CD4-positive, alpha-beta memory T cell (primary cell): ENCODE results near the gene BNIPL. TPM values are rescaled to one million over a fixed set of nuclear protein-coding genes. Genes with fewer than 3 reads are reported as not detected.

Experiments
- CTCF ChIA-PET: fragments of 350-600 bp; sonication (Branson Sonifier 250); formaldehyde crosslinking; loops from one replicate; lab custom pipeline; 2021; ENCODE audit warnings: inconsistent platforms; ENCODE audit not compliant: partially characterized antibody; lab: Charles Lee
- POLR2A ChIA-PET: fragments of 350-600 bp; sonication (Branson Sonifier 250); formaldehyde crosslinking; loops from one replicate; lab custom pipeline; 2021; ENCODE audit not compliant: partially characterized antibody; lab: Charles Lee
- DNase-seq, 5 donors: peaks; one replicate each; pipeline versions ENCODE4 v3.0.0 to v3.0.0-alpha.2; 2020 to 2022; ENCODE audit warnings: mixed read lengths in 1 of 5
- H3K27ac ChIP-seq: one replicate; pipeline ENCODE4 v1.7.0; 2013; ENCODE audit warnings: low read depth, low read length
- H3K27me3 ChIP-seq: 2 replicates; pipeline ENCODE4 v1.7.0; 2013; ENCODE audit warnings: mild to moderate bottlenecking, low read length, moderate library complexity; ENCODE audit not compliant: insufficient read depth
- H3K36me3 ChIP-seq: 2 replicates; pipeline ENCODE4 v1.7.0; 2013; ENCODE audit warnings: mild to moderate bottlenecking, low read length, moderate library complexity; ENCODE audit not compliant: insufficient read depth
- H3K4me1 ChIP-seq: 2 replicates; pipeline ENCODE4 v1.7.0; 2013; ENCODE audit warnings: mild to moderate bottlenecking, low read length, moderate library complexity; ENCODE audit not compliant: insufficient read depth
- H3K4me3 ChIP-seq, 2 donors: one replicate each; pipeline ENCODE4 v1.7.0; 2013; ENCODE audit warnings: low read length in 2 of 2, mild to moderate bottlenecking in 1 of 2
- H3K9me3 ChIP-seq, 2 donors: one replicate each; pipeline ENCODE4 v1.7.0; 2013; ENCODE audit warnings: low read length in 2 of 2, control low read depth in 1 of 2; ENCODE audit not compliant: control insufficient read depth in 1 of 2
- H3K27ac Mint-ChIP-seq, 7 donors: one replicate each; pipeline ENCODE4 v1.8.0; 2020 to 2021; ENCODE audit warnings: mixed read lengths in 7 of 7, mild to moderate bottlenecking in 6 of 7, inconsistent platforms in 3 of 7, moderate library complexity in 3 of 7
- H3K27me3 Mint-ChIP-seq, 2 donors: one replicate each; pipeline ENCODE4 v1.8.0; 2020 to 2021; ENCODE audit warnings: mixed read lengths in 2 of 2
- H3K36me3 Mint-ChIP-seq, 2 donors: one replicate each; pipeline ENCODE4 v1.8.0; 2020 to 2021; ENCODE audit warnings: mixed read lengths in 2 of 2, inconsistent platforms in 1 of 2, mild to moderate bottlenecking in 1 of 2
- H3K4me1 Mint-ChIP-seq, 4 donors: one replicate each; pipeline ENCODE4 v1.8.0; 2020 to 2021; ENCODE audit warnings: mixed read lengths in 4 of 4, mild to moderate bottlenecking in 1 of 4
- H3K4me3 Mint-ChIP-seq, 8 donors: one replicate each; pipeline ENCODE4 v1.8.0; 2020 to 2021; ENCODE audit warnings: mixed read lengths in 8 of 8, mild to moderate bottlenecking in 7 of 8, moderate library complexity in 6 of 8, inconsistent platforms in 3 of 8
- H3K9me3 Mint-ChIP-seq, 8 donors: one replicate each; pipeline ENCODE4 v1.8.0; 2020 to 2021; ENCODE audit warnings: mixed read lengths in 8 of 8, mild to moderate bottlenecking in 5 of 8, inconsistent platforms in 3 of 8, moderate library complexity in 1 of 8
- intact Hi-C: fragments of 100-400 bp; cut with micrococcal nuclease; formaldehyde crosslinking; loops from one replicate; pipeline ENCODE4 v1.15.1; 2023
- polyA plus RNA-seq, 2 donors: library from polyadenylated mRNA; unstranded; fragments of 300-500 nt; fragmentation: Illumina TruSeq; gene quantifications; one replicate each; pipeline ENCODE4 v1.2.3, GENCODE V29; 2021
- total RNA-seq, 2 experiments: library from RNA; stranded (reverse); gene quantifications; one replicate each; pipeline ENCODE4 v1.2.3, GENCODE V29; 2021

The BNIPL gene
- total and polyA plus RNA-seq, 4 experiments from 2014 or later: 4.6 to 8.3 TPM; not detected in 2

- H3K36me3 Mint-ChIP-seq: peaks cover 22 to 58% of the 10 kb centered on the region in 2 donors
- peaks cover 37% of the 10 kb centered on the region for H3K36me3 ChIP-seq
- H3K4me3 Mint-ChIP-seq: peak overlapping the region in 6 of 8 donors; percentile 19 to 89 (median 80)
- H3K27me3 ChIP-seq: no peaks in the 10 kb centered on the region
- no peaks in the 10 kb centered on the region for H3K27me3 Mint-ChIP-seq
- H3K9me3 Mint-ChIP-seq: no peaks in the 10 kb centered on the region
- peak overlapping the region; percentile 60 to 96 (median 88) for H3K27ac Mint-ChIP-seq
- H3K4me1 Mint-ChIP-seq: peaks cover 38 to 71% (median 52%) of the 10 kb centered on the region in 4 donors
- peak overlapping the region; percentile 53 for H3K27ac ChIP-seq
- H3K4me3 ChIP-seq: no peak overlapping the region
- ChIA-PET CTCF (interaction anchor here (1.0 to 14.9 kb wide), 4 partner anchors 10 to 97 kb away, joined by 3 to 255 read pairs (median 4); partner anchors contain the start of genes ANXA9 and CERS2), POLR2A (interaction anchor here (0.7 to 1.6 kb wide), 3 partner anchors 27 to 56 kb away, joined by 3 to 9 read pairs (median 3); partner anchors contain the start of genes CDC42SE1 and CERS2)
- peaks cover 60% of the 10 kb centered on the region for H3K4me1 ChIP-seq
- H3K9me3 ChIP-seq: no peaks in the 10 kb centered on the region
- DNase-seq: no peak
- intact Hi-C loops: no loop called here
These were observed 34.3 kb upstream of the BNIPL start for GRCh38 chr1:151002051-151002450.

- no peaks in the 10 kb centered on the region for H3K9me3 Mint-ChIP-seq
- H3K27me3 Mint-ChIP-seq: no peaks in the 10 kb centered on the region
- Histone ChIP-seq H3K4me1 (peaks cover 66% of the 10 kb centered on the region), H3K36me3 (peaks cover 35% of the 10 kb centered on the region), H3K9me3 (no peaks in the 10 kb centered on the region), H3K4me3 (peak overlapping the region; percentile 34 to 37), H3K27ac (peak overlapping the region; percentile 53), H3K27me3 (no peaks in the 10 kb centered on the region)
- peaks cover 42 to 73% (median 57%) of the 10 kb centered on the region in 4 donors for H3K4me1 Mint-ChIP-seq
- no peak for DNase-seq
- peak overlapping the region; percentile 87 to 97 (median 94) for H3K27ac Mint-ChIP-seq
- intact Hi-C loops: no loop called here
- H3K4me3 Mint-ChIP-seq: peak overlapping the region; percentile 74 to 89 (median 84)
- POLR2A ChIA-PET: interaction anchor here (1.3 to 1.6 kb wide), 3 partner anchors 25 to 56 kb away, joined by 4 to 9 read pairs (median 5); partner anchors contain the start of genes C1orf56 and CDC42SE1
- peaks cover 18 to 52% of the 10 kb centered on the region in 2 donors for H3K36me3 Mint-ChIP-seq
- CTCF ChIA-PET: interaction anchor here (0.5 to 14.9 kb wide), 6 partner anchors 9 to 747 kb away, joined by 3 to 255 read pairs (median 4); partner anchors contain the start of genes ANXA9, CERS2 and GABPB2
These were observed 33.8 kb upstream of the BNIPL start for GRCh38 chr1:151002611-151003010.

GRCh38 chr1:151003180-151003579 is 33.2 kb upstream of the BNIPL start:
- DNase-seq: peak in 4 of 5 donors; percentile 17 to 31 (median 24)
- peak overlapping the region; percentile 53 for H3K27ac ChIP-seq
- Mint-ChIP-seq H3K36me3 (peaks cover 18 to 52% of the 10 kb centered on the region in 2 donors), H3K27me3 (no peaks in the 10 kb centered on the region), H3K27ac (peak overlapping the region; percentile 87 to 97 (median 94)), H3K9me3 (no peaks in the 10 kb centered on the region), H3K4me1 (peaks cover 48 to 79% (median 63%) of the 10 kb centered on the region in 4 donors), H3K4me3 (peak overlapping the region; percentile 74 to 89 (median 84))
- H3K4me3 ChIP-seq: peak overlapping the region; percentile 34 to 37
- peaks cover 30% of the 10 kb centered on the region for H3K36me3 ChIP-seq
- ChIA-PET CTCF (interaction anchor here (0.5 to 14.9 kb wide), 8 partner anchors 9 to 747 kb away, joined by 3 to 255 read pairs (median 3); partner anchors contain the start of genes ANXA9, CERS2 and GABPB2), POLR2A (interaction anchor here (0.8 to 1.6 kb wide), 7 partner anchors 25 to 324 kb away, joined by 3 to 9 read pairs (median 5); partner anchors contain the start of genes C1orf56, CDC42SE1, TNFAIP8L2 and VPS72)
- H3K4me1 ChIP-seq: peaks cover 70% of the 10 kb centered on the region
- no peaks in the 10 kb centered on the region for H3K9me3 ChIP-seq
- no peaks in the 10 kb centered on the region for H3K27me3 ChIP-seq
- intact Hi-C loops: no loop called here

- Mint-ChIP-seq H3K4me1 (peaks cover 54 to 98% (median 76%) of the 10 kb centered on the region in 4 donors), H3K27me3 (no peaks in the 10 kb centered on the region), H3K4me3 (peak overlapping the region; percentile 88 to 99 (median 94)), H3K36me3 (peaks cover 13 to 41% of the 10 kb centered on the region in 2 donors), H3K9me3 (no peaks in the 10 kb centered on the region), H3K27ac (peak overlapping the region; percentile 90 to 100 (median 99))
- Histone ChIP-seq H3K36me3 (peaks cover 7% of the 10 kb centered on the region), H3K4me1 (peaks cover 83% of the 10 kb centered on the region), H3K9me3 (no peaks in the 10 kb centered on the region), H3K4me3 (peak overlapping the region; percentile 54 to 71), H3K27ac (peak overlapping the region; percentile 88), H3K27me3 (no peaks in the 10 kb centered on the region)
- ChIA-PET CTCF (interaction anchor here (0.8 to 14.9 kb wide), 12 partner anchors 10 to 150 kb away, joined by 4 to 255 read pairs (median 7); partner anchors contain the start of genes ANXA9, C1orf56, CDC42SE1 and CERS2), POLR2A (interaction anchor here (0.6 to 3.9 kb wide), 19 partner anchors 9 to 723 kb away, joined by 3 to 34 read pairs (median 5); partner anchors contain the start of genes C1orf56, CDC42SE1, CERS2 and GABPB2)
- no peak for DNase-seq
- intact Hi-C loops: loop anchor here (1.0 to 5.0 kb wide), 7 partner anchors 10 to 644 kb away; partner anchors contain the start of genes ARNT, CERS2, RPRD2 and TNFAIP8L2
These were observed 30.6 kb upstream of the BNIPL start for GRCh38 chr1:151005729-151006319.

GRCh38 chr1:151006327-151007052 is 29.9 kb upstream of the BNIPL start, which contains the start of gene MINDY1:
TSS of gene MINDY1 (minus strand) at chr1:151006902. CDS start at chr1:151002617, 4,285 bp downstream.
- CTCF ChIA-PET: interaction anchor here (0.7 to 14.9 kb wide), 16 partner anchors 10 to 164 kb away, joined by 3 to 255 read pairs (median 4); partner anchors contain the start of genes ANXA9, C1orf56, CDC42SE1 and CERS2

GRCh38 chr1:151007853-151008243 is 28.5 kb upstream of the BNIPL start:
- no peak for DNase-seq
- POLR2A ChIA-PET: interaction anchor here (1.5 to 3.9 kb wide), 9 partner anchors 13 to 311 kb away, joined by 4 to 34 read pairs (median 16); partner anchors contain the start of genes C1orf56, CDC42SE1, CERS2 and GOLPH3L
- CTCF ChIA-PET: interaction anchor here (1.2 to 14.9 kb wide), 5 partner anchors 8 to 86 kb away, joined by 3 to 255 read pairs (median 18); partner anchors contain the start of genes ANXA9 and CERS2
- Mint-ChIP-seq H3K4me1 (peaks cover 48 to 94% (median 70%) of the 10 kb centered on the region in 4 donors), H3K27ac (peak overlapping the region; percentile 90 to 100 (median 99)), H3K4me3 (peak overlapping the region; percentile 88 to 99 (median 95)), H3K36me3 (peaks cover 3 to 34% of the 10 kb centered on the region in 2 donors), H3K9me3 (no peaks in the 10 kb centered on the region), H3K27me3 (no peaks in the 10 kb centered on the region)
- H3K27ac ChIP-seq: peak overlapping the region; percentile 88
- peak overlapping the region; percentile 30 to 92 for H3K4me3 ChIP-seq
- no peaks in the 10 kb centered on the region for H3K36me3 ChIP-seq
- H3K9me3 ChIP-seq: no peaks in the 10 kb centered on the region
- H3K27me3 ChIP-seq: no peaks in the 10 kb centered on the region
- H3K4me1 ChIP-seq: peaks cover 71% of the 10 kb centered on the region
- intact Hi-C loops: loop anchor here (1.0 to 5.0 kb wide), 9 partner anchors 33 to 646 kb away; partner anchors contain the start of genes ARNT, CERS2, GABPB2 and RPRD2

More at GRCh38 chr1:151006327-151007052, 29.9 kb upstream of the BNIPL start, which contains the start of gene MINDY1:
- DNase-seq: peak; percentile 18 to 47 (median 34)
- peak within 1 kb of the TSS; percentile 71 to 92 for H3K4me3 ChIP-seq
- peaks cover 85% of the 10 kb centered on the region for H3K4me1 ChIP-seq
- peaks cover 2% of the 10 kb centered on the region for H3K36me3 ChIP-seq
- Mint-ChIP-seq H3K36me3 (peaks cover 8 to 39% of the 10 kb centered on the region in 2 donors), H3K27ac (peak within 1 kb of the TSS; percentile 90 to 100 (median 99)), H3K4me3 (peak within 1 kb of the TSS; percentile 88 to 99 (median 95)), H3K27me3 (no peaks in the 10 kb centered on the region), H3K9me3 (no peaks in the 10 kb centered on the region), H3K4me1 (peaks cover 56 to 98% (median 76%) of the 10 kb centered on the region in 4 donors)
- no peaks in the 10 kb centered on the region for H3K27me3 ChIP-seq
- peak within 1 kb of the TSS; percentile 88 for H3K27ac ChIP-seq
- no peaks in the 10 kb centered on the region for H3K9me3 ChIP-seq
- POLR2A ChIA-PET: interaction anchor here (0.5 to 3.9 kb wide), 24 partner anchors 8 to 643 kb away, joined by 3 to 34 read pairs (median 4); partner anchors contain the start of genes C1orf56, CDC42SE1, CERS2 and GABPB2
- intact Hi-C loops: loop anchor here (1.0 to 5.0 kb wide), 7 partner anchors 10 to 644 kb away; partner anchors contain the start of genes ARNT, CERS2, RPRD2 and TNFAIP8L2
